ENCODE results near the gene ATG5. TPM values are rescaled to one million over a fixed set of nuclear protein-coding genes. Genes with fewer than 3 reads are reported as not detected.

The ATG5 gene
- polyA plus RNA-seq, 1 donor from 2014 or later = 45.5 TPM

GRCh38 chr6:106146852-106147351, 178.7 kb downstream of the ATG5 start:
- Histone ChIP-seq H2AFZ (ENCODE audit: low read depth, low read length) (no peak overlapping the region), H3K4me3 (ENCODE audit: low read length) (no peak overlapping the region), H3K79me2 (replicated peaks; ENCODE audit: insufficient read depth, low read length) (no peaks in the 10 kb centered on the region), H3K27ac (ENCODE audit: low read length) (no peak overlapping the region), H3K9ac (ENCODE audit: low read length) (no peak overlapping the region), H3K36me3 (ENCODE audit: insufficient read depth, low read length) (no peaks in the 10 kb centered on the region), H3F3A (ENCODE audit: insufficient read depth, low read length, poor library complexity, severe bottlenecking) (no peaks in the 10 kb centered on the region), H3K9me3 (ENCODE audit: low read length) (no peaks in the 10 kb centered on the region), H3K9me2 (ENCODE audit: insufficient read depth, low read length) (no peaks in the 10 kb centered on the region), H4K20me1 (ENCODE audit: insufficient read depth) (no peaks in the 10 kb centered on the region), H3K4me2 (ENCODE audit: low read length) (no peak overlapping the region), H3K27me3 (ENCODE audit: insufficient read depth, low read depth, low read length) (no peaks in the 10 kb centered on the region)
- no peak for TF ChIP-seq TAF1 (IDR thresholded peaks at IDR 0.05; ENCODE audit: low read depth)
- TF ChIP-seq, protein P1, sequence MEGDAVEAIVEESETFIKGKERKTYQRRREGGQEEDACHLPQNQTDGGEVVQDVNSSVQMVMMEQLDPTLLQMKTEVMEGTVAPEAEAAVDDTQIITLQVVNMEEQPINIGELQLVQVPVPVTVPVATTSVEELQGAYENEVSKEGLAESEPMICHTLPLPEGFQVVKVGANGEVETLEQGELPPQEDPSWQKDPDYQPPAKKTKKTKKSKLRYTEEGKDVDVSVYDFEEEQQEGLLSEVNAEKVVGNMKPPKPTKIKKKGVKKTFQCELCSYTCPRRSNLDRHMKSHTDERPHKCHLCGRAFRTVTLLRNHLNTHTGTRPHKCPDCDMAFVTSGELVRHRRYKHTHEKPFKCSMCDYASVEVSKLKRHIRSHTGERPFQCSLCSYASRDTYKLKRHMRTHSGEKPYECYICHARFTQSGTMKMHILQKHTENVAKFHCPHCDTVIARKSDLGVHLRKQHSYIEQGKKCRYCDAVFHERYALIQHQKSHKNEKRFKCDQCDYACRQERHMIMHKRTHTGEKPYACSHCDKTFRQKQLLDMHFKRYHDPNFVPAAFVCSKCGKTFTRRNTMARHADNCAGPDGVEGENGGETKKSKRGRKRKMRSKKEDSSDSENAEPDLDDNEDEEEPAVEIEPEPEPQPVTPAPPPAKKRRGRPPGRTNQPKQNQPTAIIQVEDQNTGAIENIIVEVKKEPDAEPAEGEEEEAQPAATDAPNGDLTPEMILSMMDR (IDR thresholded peaks at IDR 0.05; ENCODE audit: poor library complexity, severe bottlenecking) = no peak
- no peak for TF ChIP-seq SMC3 (conservative IDR thresholded peaks at IDR 0.05; ENCODE audit: poor library complexity)
- no peak for TF ChIP-seq MXI1 (conservative IDR thresholded peaks at IDR 0.05; ENCODE audit: poor library complexity, severe bottlenecking)
- no peak for TF ChIP-seq RAD21 (conservative IDR thresholded peaks at IDR 0.05)
- TF ChIP-seq REST (IDR thresholded peaks at IDR 0.05; ENCODE audit: borderline replicate concordance) = no peak
- no peak for TF ChIP-seq EP300 (conservative IDR thresholded peaks at IDR 0.05; ENCODE audit: poor library complexity, severe bottlenecking)
- no peak for TF ChIP-seq EZH2 (IDR thresholded peaks at IDR 0.05; ENCODE audit: borderline replicate concordance, insufficient read depth, low read length, poor library complexity, severe bottlenecking)
- TF ChIP-seq POLR2AphosphoS5 (IDR thresholded peaks at IDR 0.05) = no peak

GRCh38 chr6:106145741-106146227, 179.8 kb downstream of the ATG5 start:
- Histone ChIP-seq H3K27ac (ENCODE audit: low read length) (no peak overlapping the region), H3K9me3 (ENCODE audit: low read length) (no peaks in the 10 kb centered on the region), H4K20me1 (ENCODE audit: insufficient read depth) (no peaks in the 10 kb centered on the region), H3F3A (ENCODE audit: insufficient read depth, low read length, poor library complexity, severe bottlenecking) (no peaks in the 10 kb centered on the region), H3K4me3 (ENCODE audit: low read length) (no peak overlapping the region), H3K9me2 (ENCODE audit: insufficient read depth, low read length) (no peaks in the 10 kb centered on the region), H3K79me2 (replicated peaks; ENCODE audit: insufficient read depth, low read length) (no peaks in the 10 kb centered on the region), H3K27me3 (ENCODE audit: insufficient read depth, low read depth, low read length) (no peaks in the 10 kb centered on the region), H2AFZ (ENCODE audit: low read depth, low read length) (no peak overlapping the region), H3K9ac (ENCODE audit: low read length) (no peak overlapping the region), H3K36me3 (ENCODE audit: insufficient read depth, low read length) (no peaks in the 10 kb centered on the region), H3K4me2 (ENCODE audit: low read length) (no peak overlapping the region)
- TF ChIP-seq REST (IDR thresholded peaks at IDR 0.05; ENCODE audit: borderline replicate concordance) (no peak), SMC3 (conservative IDR thresholded peaks at IDR 0.05; ENCODE audit: poor library complexity) (no peak), RAD21 (conservative IDR thresholded peaks at IDR 0.05) (no peak)

Data from neural cell (in vitro differentiated cells).